ENCODE measurements around the gene HIPK4. TPM values are rescaled to one million over a fixed set of nuclear protein-coding genes. Genes with fewer than 3 reads are reported as not detected.

Gene HIPK4
- total RNA-seq, 1 experiment from 2014 or later = 0.31 TPM

GRCh38 chr19:40348125-40348913 is 41.7 kb downstream of the HIPK4 start, which contains the start of the genes C19orf47 and PLD3 (continued):
- TF ChIP-seq HMGXB4 (CRISPR knock-in tag; IDR thresholded peaks at IDR 0.05) (peak; percentile 46; the same call in 1 of the 2 replicates), ZNF232 (CRISPR knock-in tag; IDR thresholded peaks at IDR 0.05) (0 out of 2 replicates have a peak, but pooled peaks have one; percentile 14), ARID4B (CRISPR knock-in tag; IDR thresholded peaks at IDR 0.05; ENCODE audit: borderline replicate concordance) (peak; percentile 86; the same call in 1 of the 2 replicates), NR3C1 (CRISPR knock-in tag; conservative IDR thresholded peaks at IDR 0.05; ENCODE audit: low read depth) (no peak), ATF6 (CRISPR knock-in tag; IDR thresholded peaks at IDR 0.05) (no peak), ZNF671 (CRISPR knock-in tag; IDR thresholded peaks at IDR 0.05) (no peak), E2F5 (CRISPR knock-in tag; IDR thresholded peaks at IDR 0.05) (peak; percentile 83), TEAD1 (CRISPR knock-in tag; IDR thresholded peaks at IDR 0.05) (peak; percentile 83; the same call in 1 of the 2 replicates), FOXK1 (CRISPR knock-in tag; IDR thresholded peaks at IDR 0.05) (peak; percentile 93), PRDM15 (CRISPR knock-in tag; IDR thresholded peaks at IDR 0.05) (no peak), IRF1 (CRISPR knock-in tag; IDR thresholded peaks at IDR 0.05) (no peak), USF2 (CRISPR knock-in tag; IDR thresholded peaks at IDR 0.05) (peak; percentile 100), ATF2 (CRISPR knock-in tag; IDR thresholded peaks at IDR 0.05; ENCODE audit: borderline replicate concordance, low read depth) (no peak), PREB (CRISPR knock-in tag; IDR thresholded peaks at IDR 0.05; ENCODE audit: borderline replicate concordance) (no peak), ETV6 (CRISPR knock-in tag; IDR thresholded peaks at IDR 0.05) (peak; percentile 63; the same call in 1 of the 2 replicates), SMAD3 (CRISPR knock-in tag; IDR thresholded peaks at IDR 0.05; ENCODE audit: borderline replicate concordance) (0 out of 2 replicates have a peak, but pooled peaks have one; percentile 21), ZBTB21 (CRISPR knock-in tag; IDR thresholded peaks at IDR 0.05; ENCODE audit: borderline replicate concordance) (peak; percentile 52; the same call in 1 of the 2 replicates)

All from WTC11 (cell line).